HL-60/S4 treated with phorbol 12-myristate 13-acetate at 8.2 ng/mL for 4 days and 3 days (cell line): ENCODE measurements around the gene APOBEC4.
"Not testable (repeated sequence)": the region's sequence is repeated elsewhere in the genome, so short reads cannot be mapped to it uniquely, and the experiment has no call there.

Source experiments
- in situ Hi-C: fragments of 300-500 bp; cut with MboI; formaldehyde crosslinking; loops from 2 replicates; pipeline ENCODE4 v1.15.0; 2022; ENCODE audit warnings: low sequenced_read_pairs

Gene APOBEC4

DNA sequence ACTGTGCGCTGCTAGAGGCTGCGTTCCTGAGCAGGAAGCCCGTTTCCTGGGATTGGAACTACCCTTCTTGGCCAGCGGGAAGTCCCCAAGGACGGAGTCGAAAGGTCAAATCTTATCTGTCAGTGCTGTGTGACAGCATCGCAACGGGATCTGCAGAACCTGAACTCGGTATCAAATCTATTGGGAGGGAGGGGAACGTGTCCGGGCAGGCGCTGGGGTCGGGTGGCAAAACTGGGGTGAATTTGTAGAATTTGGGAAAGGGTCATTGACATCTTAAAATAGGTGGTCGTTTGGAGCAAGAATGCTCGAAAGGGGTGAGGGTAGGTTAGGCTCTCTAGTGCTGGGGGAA lies 16.8 kb downstream of the APOBEC4 start:
- in situ Hi-C loops, result no loop called here

DNA sequence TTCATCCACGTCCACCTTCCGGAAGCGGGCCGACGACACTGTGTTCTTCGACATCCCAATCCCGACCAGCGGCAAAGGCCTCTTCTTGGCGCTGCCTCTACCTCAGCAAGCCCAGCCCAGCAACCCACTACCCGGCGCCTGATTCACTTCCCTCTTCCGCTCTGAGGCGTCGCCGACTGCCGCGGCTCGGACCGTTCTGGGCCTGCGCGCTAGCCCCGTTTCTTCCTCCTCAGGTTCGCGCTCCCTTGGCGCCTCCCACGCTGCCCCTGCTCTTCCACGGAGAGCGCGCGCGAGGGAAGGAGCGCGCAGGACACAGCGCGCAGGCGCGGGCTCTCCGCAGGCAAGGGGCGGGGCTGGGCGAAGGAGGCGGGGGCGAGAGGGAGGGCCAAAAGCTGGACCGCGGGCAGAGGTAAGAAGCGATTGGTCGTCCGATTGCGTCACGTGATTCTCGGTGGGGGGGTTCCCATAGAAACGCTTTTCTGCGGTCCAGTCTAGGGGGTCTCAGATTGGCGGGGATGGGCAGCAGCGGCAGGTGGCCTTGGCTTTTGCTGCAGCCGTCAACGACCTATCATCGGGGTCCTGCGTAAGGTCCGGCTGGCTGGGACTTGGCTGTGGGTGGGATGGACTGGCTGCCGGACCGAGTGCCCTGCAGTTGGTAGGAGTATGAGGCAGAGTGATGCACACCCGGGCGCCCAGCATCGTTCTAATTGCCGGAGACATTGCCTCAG lies 17.3 kb downstream of the APOBEC4 start, which contains the start of gene ARPC5:
ARPC5 (minus strand) TSS at position 178 of the 728 bp plus-strand sequence; CDS start at position 54, 124 bp downstream.
- in situ Hi-C loops, result no loop called here

DNA sequence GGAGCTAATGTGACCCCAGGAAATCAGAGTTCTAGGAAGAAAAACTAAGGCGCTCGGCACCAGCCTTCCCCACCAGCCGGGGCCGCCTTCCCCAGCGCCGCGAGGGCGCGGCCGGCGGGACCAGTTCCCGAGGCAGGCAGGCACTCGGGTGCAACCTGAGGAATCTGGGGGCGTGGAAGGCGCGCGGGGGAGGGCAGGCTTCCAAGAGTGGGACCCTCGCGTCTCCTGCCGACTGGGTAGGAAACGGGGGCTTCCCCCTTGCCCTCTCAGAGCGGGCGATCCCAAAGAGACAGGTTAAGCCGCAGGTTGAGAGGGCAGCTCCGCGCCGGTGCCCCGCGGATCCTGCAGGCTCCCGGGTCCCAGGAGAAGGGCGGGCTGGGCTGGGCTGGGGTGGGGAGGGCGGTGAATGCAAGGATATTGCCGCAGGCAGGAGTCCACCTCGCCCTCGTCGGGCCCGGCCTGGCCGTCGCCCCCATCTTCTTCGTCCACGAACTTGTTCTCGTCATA lies 18.0 kb downstream of the APOBEC4 start:
- in situ Hi-C loops, result no loop called here

DNA sequence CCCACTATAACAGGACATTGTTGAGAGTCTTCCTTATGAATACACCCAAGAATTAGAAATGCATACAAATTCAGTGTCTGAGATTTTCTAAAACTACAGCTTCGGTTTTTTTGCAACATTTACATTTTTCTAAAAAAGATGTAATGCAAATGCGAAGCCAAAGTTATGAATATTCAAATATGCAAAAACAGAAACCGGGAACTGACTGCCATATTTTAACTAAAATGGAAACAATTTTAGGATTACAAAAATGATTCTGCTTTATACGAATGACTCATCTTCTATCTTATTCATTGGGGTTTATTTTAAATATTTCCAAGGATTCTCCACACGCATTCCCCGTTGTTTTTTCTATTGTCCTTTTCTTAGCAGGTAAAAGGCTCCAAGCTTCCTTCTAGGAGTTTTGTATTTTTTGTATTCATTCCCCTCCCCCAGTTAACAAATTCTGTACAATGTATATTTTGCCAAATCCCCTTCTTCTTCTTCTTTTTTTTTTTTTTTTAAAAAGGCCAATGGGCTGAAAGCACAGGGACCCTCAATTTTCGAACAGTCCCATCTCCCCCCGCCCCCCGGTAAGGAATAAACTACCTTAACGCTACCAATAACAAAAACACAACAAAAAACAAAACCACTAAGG lies 18.6 kb downstream of the APOBEC4 start:
- in situ Hi-C loops, result no loop called here

DNA sequence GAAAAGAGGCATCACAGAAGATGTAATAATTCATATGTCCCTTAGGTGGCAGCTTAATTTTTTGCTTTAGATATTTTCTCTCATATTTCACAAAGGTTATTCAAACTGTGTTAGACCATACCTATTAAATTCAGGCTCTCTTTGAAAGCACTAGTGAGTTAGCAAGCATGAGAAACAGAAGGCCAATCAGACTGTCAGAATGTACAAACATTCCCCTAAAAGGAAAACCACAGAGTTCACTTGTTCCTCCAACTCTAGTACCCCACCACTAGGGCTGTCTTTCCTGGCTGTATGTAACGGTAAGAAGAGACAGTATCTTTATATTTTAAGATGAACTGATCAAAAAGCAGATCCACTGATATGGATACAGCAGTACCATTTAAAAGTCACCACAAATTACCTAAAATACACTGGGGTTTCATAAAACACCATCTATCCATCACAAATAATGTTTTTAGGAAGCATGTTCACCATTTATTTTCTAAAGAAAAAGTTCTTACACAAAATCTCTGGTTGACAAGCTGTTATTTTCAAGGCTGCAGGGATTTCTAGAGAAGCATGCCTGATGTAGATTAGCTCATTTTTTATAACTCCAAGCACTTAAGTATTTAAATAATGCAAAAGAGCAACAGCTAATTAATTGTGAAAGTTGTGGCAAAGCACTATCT lies 19.3 kb downstream of the APOBEC4 start:
- in situ Hi-C loops, result no loop called here

DNA sequence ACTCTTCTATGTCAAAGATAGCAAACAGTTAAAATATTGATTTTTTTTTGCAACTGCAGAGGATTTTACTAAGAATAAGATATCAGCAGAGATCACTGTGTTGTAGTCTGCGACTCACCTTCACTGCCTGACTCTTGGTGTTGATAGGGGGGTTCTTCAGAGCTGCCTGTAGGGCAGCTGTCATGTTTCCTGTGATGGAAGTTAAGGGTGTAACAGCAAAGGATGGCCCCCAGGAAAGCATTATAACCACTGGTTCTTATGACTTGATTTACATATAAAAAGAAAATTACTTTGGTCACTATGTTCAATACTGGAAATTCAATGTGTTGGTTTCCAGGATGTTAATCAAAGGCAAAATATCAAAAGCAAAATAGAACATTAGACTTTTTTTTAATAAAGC lies 20.2 kb downstream of the APOBEC4 start:
- in situ Hi-C loops, result no loop called here

DNA sequence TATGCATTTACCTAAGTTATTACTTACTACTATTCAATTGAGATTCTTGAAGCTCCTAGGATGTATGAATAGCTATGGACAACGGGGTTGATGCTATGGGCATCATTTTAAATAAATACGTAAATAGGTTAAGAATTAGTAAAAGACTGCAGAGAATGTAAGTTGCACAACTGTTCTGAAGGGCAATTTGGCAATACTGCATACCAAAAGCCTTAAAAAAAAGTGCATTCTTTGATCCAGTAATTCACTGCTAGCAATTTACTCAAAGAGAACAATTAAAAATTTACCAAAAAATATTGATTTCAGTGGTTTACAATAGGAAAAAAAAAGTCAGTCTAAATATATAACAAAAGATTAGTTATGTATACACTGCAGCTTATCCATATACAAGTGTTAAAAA lies 21.0 kb downstream of the APOBEC4 start:
- in situ Hi-C loops, result no loop called here

DNA sequence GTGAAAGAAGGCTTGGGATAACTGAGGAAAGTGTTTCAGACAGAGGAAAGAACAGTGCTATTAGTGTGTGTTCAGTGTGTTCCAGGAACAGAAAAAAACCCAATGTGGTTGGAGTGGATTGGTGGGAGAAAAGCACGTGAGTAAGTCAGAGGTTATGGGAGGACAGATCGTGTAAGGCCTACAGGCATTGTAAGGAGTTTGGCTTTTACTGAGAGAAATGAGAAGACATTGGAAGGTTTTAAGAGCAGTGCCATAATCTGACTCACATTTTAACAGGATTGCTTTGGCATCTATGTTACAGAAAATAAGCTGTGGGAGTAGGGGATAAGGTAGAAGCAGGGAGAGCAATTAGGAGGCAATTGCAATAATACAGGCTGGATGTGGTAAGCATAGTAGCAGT lies 22.4 kb downstream of the APOBEC4 start:
- in situ Hi-C loops, result no loop called here

DNA sequence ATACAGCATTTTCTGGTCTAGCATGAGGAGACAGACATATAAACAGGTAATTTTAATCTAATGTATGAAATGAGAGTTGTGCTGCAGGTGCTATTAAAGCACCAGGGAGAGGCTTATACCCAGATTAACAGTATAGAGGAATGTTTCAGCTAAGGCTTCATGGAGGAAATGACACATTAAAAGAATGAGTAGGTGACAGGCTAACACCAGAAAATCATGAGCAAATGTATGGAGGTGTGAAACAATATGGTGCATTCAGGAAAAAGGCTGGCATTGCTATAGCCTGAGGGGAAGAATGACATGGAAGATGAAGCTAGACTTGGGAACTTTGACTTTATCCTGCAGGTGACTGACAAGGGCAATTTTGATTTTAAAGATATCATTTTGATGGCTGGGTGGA lies 24.6 kb downstream of the APOBEC4 start:
- in situ Hi-C loops, result loop anchor here (10.0 kb wide), 1 partner anchor 344 kb away; no protein-coding TSS in a partner anchor

DNA sequence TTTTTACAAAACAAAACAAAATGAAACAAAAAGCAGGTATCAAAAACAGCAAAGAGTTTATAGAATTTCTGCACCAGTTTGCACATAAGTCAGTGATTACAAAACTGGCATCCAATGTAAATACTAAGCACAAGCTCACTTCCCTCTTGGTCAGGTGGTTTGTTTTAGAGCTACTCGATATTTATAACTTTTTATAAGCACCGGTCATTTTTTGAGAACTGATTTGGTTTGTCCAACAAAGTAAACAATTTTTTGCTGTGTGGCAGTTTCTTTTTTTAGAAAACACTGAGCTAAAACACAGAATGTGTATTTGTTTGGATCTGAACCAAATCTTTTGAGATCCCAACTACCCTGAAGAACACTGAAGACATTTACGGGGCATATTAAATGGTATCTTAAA lies 26.9 kb downstream of the APOBEC4 start:
- in situ Hi-C loops, result loop anchor here (10.0 kb wide), 1 partner anchor 341 kb away; no protein-coding TSS in a partner anchor

DNA sequence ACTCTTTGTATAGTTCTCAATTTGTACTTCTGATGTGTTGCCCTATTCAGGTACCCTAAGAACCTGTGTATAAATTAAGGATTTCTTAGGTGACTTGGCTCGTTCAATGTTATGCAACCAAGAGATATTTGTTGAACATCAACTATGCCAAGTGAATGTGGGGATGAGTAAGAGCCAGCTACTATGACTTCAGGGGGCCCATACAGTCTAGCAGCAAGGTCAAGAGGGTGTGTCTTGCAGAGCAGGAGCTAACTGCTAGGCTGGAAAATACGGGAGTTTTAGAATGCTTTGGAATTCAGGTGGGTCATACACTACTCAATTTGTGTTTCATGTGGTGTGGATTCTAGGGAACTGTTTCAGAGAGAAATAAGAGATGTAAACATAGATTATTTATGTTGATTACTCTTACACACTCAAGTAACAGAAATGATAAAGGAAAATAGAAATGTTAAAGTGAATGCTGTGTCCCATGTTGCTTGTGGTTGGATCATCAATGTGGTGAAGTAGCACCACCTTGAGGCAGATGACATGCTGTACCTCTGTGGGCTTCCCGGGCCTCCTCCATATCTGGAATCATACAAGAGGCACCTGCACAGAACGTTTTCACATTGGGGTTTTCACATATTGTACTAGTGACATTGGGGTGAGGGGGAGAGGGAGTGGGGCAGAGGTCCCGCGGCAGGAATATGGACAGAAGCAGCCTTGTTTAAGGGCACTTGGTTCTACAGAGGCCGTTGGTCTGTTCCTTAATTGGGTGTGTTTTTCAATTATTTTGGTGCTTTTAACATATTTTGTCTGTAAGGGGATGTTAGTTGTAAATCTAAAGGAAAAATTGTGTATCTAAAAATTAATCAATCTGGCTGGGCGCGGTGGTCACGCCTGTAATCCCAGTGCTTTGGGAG lies 30.0 kb downstream of the APOBEC4 start:
- in situ Hi-C loops, result loop anchor here (10.0 kb wide), 1 partner anchor 338 kb away; no protein-coding TSS in a partner anchor

DNA sequence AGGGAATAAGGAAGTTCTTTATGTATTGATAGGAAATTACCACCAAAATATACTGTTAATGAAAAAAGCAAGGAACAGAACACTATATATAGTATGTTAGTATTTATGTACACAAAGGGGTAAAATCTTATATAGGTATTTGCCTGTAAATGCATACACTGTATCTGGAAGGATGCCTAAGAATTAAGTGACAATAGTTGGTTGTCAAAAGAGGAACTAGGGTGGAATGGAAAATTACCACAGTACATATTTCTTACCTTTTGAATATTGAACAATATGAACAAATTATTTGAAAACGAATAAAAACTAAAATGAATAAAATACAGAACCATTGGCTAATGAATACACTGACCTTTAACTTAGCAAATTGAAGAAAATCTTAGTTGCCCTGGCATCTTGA lies 31.1 kb downstream of the APOBEC4 start:
- in situ Hi-C loops, result loop anchor here (10.0 kb wide), 1 partner anchor 337 kb away; no protein-coding TSS in a partner anchor

DNA sequence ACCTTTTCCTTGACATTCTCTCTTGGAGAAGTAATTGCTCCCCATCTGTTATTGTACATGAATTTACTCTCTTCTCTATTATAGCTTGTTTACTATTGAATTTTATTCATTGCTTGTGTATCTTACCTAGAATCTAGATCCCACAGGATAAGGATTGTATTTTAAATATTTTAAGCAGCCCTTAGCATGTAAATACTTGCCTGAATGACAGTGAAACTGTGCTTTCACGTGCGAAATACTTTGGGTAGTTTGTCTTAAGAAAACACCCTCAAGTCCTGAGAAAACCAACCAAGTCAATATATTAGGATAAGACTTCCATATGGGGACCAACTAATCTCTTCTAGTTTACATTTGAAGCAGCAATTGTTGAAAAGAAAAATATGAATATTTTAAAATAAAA lies 32.8 kb downstream of the APOBEC4 start:
- in situ Hi-C loops, result loop anchor here (10.0 kb wide), 1 partner anchor 336 kb away; no protein-coding TSS in a partner anchor

DNA sequence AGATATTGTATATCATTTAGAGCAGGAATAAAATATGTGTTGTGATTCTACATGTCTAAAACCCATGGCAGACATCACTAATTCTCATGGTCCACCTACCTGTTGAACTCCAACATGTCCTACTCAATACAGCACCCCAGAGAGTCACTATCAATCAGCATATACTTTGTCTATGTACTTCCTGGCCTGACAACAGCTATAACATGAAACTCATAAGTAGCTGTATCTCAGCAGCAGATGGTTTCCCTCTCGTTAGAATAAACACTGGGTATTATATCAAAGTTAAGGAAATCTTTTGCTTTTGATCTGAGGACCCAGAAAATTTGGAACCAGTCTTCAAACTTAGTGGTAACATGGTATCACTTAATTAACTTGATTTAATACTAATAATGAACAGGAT lies 33.3 kb downstream of the APOBEC4 start:
- in situ Hi-C loops, result loop anchor here (10.0 kb wide), 1 partner anchor 335 kb away; no protein-coding TSS in a partner anchor

DNA sequence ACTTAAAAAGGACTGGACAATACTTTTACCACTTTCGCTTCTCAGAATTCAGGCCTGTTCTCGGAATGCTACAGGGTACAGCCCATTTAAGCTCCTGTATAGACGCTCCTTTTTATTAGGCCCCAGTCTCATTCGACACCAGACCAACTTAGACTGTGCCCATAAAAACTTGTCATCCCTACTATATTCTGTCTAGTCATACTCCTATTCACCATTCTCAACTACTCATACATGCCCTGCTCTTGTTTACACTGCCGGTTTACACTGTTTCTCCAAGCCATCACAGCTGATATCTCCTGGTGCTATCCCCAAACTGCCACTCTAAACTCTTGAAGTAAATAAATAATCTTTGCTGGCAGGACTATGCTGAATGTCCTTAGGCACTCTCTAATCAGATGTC lies 34.9 kb downstream of the APOBEC4 start:
- in situ Hi-C loops, result not testable (repeated sequence)

DNA sequence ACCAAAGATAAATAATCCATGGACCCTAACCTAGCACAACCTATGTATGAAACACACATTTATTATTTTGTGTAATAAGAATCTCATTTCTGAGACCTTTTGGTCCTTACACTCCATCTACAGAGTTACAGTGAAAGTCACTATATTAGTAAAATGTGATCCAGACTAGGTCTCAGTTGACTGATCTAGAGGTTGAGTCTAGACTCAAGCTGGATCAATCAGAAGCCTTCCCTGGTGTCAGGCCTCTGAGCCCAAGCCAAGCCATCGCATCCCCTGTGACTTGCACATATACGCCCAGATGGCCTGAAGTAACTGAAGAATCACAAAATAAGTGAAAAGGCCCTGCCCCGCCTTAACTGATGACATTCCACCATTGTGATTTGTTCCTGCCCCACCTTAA lies 40.1 kb downstream of the APOBEC4 start:
- in situ Hi-C loops, result not testable (repeated sequence)

DNA sequence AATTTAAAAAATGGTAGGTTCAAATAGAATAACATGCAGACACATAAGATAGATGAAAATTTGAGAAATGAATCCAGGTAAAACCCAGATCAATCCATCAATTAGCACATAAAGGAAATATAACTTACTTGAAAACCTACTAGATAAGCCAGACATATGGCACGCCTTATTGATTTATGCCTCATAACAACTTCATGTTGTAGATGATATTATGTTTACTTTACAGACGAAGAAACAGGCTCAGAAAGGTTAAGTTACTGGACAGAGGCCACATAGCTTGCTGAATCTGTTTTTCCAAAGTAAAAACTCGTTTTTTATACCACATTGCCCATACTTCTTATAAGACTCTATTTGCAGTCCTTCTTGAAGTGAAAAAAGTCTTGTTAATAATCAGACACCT lies 40.7 kb downstream of the APOBEC4 start:
- in situ Hi-C loops, result no loop called here

DNA sequence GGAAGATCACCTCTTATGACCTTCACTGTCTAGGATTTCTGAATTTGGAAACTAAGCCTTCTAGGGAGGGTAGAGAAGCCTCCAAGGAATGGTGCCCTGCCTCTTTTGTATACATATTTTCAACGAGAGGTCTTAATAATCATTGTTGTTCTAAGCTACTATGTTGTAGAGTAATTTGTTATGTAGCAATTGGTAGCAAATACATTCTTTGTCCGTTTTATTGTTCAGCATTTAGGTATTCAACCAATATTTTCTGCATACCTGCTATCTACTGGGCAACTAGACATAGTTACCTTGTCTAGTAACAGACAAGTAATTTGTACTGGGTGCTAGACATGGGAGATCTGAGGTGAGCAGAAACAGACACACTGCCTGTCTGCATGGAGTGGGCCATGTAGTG lies 42.1 kb downstream of the APOBEC4 start:
- in situ Hi-C loops, result no loop called here

DNA sequence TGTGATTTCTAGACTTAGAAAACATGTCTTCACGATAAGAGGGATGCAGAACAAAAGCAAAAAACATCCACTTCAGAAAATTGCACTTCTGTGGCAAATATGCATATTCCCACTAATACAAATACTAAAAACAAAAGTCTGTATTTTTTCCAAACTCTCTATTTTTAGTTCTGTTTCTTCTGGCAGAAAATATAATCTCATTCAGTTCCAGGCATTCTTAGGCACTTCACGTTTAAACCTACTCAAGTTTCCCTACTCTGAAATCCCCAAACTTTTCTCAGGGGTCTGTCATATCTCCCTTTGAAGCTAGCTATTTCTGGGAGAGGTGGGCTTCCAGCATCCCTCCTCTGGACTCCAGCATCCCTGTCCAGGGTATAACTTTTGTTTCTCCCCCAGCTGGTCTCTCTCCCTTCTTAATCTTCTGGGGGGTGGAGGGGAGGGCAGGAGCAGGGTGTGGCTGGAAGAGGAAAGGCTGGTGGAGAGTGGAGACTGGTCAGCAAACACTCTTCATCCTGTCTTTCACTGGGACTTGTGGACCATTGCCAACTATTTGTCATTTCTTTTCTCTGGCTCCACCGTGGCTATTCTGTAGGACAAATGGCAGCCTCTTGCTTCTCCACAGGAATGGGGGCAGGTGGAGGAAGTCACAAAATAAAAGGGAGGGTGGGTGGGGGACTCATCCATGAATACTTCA lies 43.2 kb downstream of the APOBEC4 start:
- in situ Hi-C loops, result no loop called here

DNA sequence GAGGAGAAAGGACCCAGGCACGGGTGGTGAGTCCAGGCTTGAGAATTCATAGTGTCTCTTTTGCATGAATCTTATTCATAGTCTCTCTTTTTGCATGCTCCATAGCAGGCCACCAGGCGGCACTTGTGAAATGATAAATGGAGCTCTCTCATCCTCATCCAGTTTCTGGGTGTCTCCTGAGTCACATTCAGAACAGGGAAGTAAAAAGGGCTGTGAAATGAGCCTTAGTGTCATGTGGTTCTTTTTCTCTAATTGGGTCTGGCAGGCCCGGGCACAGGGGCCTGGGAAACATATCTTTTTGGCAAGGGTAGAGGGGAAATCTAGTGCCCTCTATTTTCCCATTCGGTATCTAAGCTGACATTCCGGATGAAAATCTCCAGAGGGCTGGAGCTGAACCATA lies 43.8 kb downstream of the APOBEC4 start:
- in situ Hi-C loops, result no loop called here
